Heart left ventricle (tissue), 16 donors: ENCODE data around the gene MFF. TPM values are rescaled to one million over a fixed set of nuclear protein-coding genes. Genes with fewer than 3 reads are reported as not detected.

ENCODE experiments used
- ATAC-seq, 4 donors: fragments of 200-7000 bp; cut with Tn5 transposase; one replicate each; pipeline ENCODE4 v1.9.1; 2020 to 2022; ENCODE audit warnings: moderate library complexity in 4 of 4, mild to moderate bottlenecking in 3 of 4, moderate number of reproducible peaks in 1 of 4
- DNase-seq, 5 donors: peaks; one replicate each; pipeline ENCODE4 v3.0.0-alpha.2; 2020
- H3K27ac ChIP-seq, 12 donors: fragments of 200-600 bp; sonication (generic) in 4 of 12; one replicate each; pipeline versions ENCODE4 v1.5.0 to v1.8.0; 2016 to 2022; ENCODE audit warnings: mild to moderate bottlenecking in 2 of 12
- H3K27me3 ChIP-seq, 9 donors: fragments of 200-600 bp; sonication (generic) in 2 of 9; one replicate each; pipeline versions ENCODE4 v1.5.1 to v1.8.0; 2016 to 2022; ENCODE audit warnings: mild to moderate bottlenecking in 3 of 9
- H3K36me3 ChIP-seq, 9 donors: fragments of 200-600 bp; sonication (generic) in 2 of 9; one replicate each; pipeline versions ENCODE4 v1.5.0 to v1.8.0; 2018 to 2022; ENCODE audit warnings: mild to moderate bottlenecking in 2 of 9
- H3K4me1 ChIP-seq, 12 donors: fragments of 200-600 bp; sonication (generic) in 4 of 12; one replicate each; pipeline versions ENCODE4 v1.5.0 to v1.8.0; 2016 to 2022; ENCODE audit warnings: mild to moderate bottlenecking in 3 of 12
- H3K4me3 ChIP-seq, 12 donors: fragments of 200-600 bp; sonication (generic) in 4 of 12; one replicate each; pipeline versions ENCODE4 v1.5.0 to v1.8.0; 2017 to 2022; ENCODE audit warnings: mild to moderate bottlenecking in 9 of 12, moderate library complexity in 4 of 12
- H3K9me3 ChIP-seq, 12 donors: fragments of 200-600 bp; sonication (generic) in 4 of 12; one replicate each; pipeline versions ENCODE4 v1.5.0 to v1.8.0; 2016 to 2022; ENCODE audit warnings: mild to moderate bottlenecking in 1 of 12
- CTCF ChIP-seq, 12 donors: fragments of 200-600 bp; sonication (generic) in 4 of 12; IDR thresholded peaks; one replicate each; pipeline versions ENCODE4 v1.5.0 to v1.8.0; 2018 to 2022; ENCODE audit warnings: antibody characterized with exemption in 12 of 12, mild to moderate bottlenecking in 5 of 12
- POLR2A ChIP-seq, 2 donors: fragments of 450-650 bp; IDR thresholded peaks; one replicate each; pipeline ENCODE4 v1.6.1; 2017; ENCODE audit warnings: antibody characterized with exemption in 2 of 2, mild to moderate bottlenecking in 2 of 2, moderate library complexity in 2 of 2
- WGBS, 4 donors: extraction: QIAGEN DNeasy Blood & Tissue Kit in 2 of 4; methylation state at CpG; one replicate each; pipeline versions ENCODE4 v1.1.5 to v1.1.7; 2013 to 2018; 5-methylcytosine and 5-hydroxymethylcytosine counted together
- intact Hi-C, 10 donors: fragments of 100-400 bp; cut with DNase I; formaldehyde crosslinking; loops; one replicate each; pipeline versions ENCODE4 v1.11.1 to v1.14.2; 2022
- polyA plus RNA-seq, 2 donors: library from polyadenylated mRNA; stranded (reverse); fragments of 200-250 nt; gene quantifications; one replicate each; pipeline ENCODE4 v1.2.3, GENCODE V29; 2013
- total RNA-seq, 9 donors: library from RNA; depleted of rRNA in 2 of 9; stranded (reverse); fragments of >200 nt in 2 of 9; fragmentation: NEBNext Ultra II Directional in 3 of 9; extraction: Animal tissue kit (Norgen Biotek cat#: 25700) in 3 of 9; gene quantifications; one replicate each; pipeline versions ENCODE4 v1.1.0 to v1.2.4, GENCODE V29; 2016 to 2023
- donor health status: ischemic (EF 13 %, LVEDD 7.1; RV severe dilation, severe dysfunction).
- donor health status: healthy with polysubstance abuse.
- donor health status: DM: no; HTN: yes; CAD: no.
- donor health status: DM: no; HTN: no; CAD: no.
- donor health status: ischemic (EF 25% LVEDD 6.9; RV normal size, moderate dysfunction).
- donor health status: ischemic (EF 25% LVEDD 5.7; RV mildly dilated, moderate dysfunction).
- donor health status: healthy.
- donor health status: DM: yes; HTN: yes; CAD: no.
- donor health status: ischemic (EF 35%, LVEDD 5.7; RV mildly dilated, moderate dysfunction).
- donor health status: nonischemic (EF 11% LVEDD 7.7; RV severe dilation, severe dysfunction).
- donor health status: DM: yes; HTN: yes; CAD: no.
- donor health status: PGD.
- donor health status: ischemic (EF 29% LVEDD 5.4; RV normal size, mild dysfunction).
- donor health status: nonischemic (EF 23%, LVEDD 6.1; RV moderate dilation, normal function).

The MFF gene
- total and polyA plus RNA-seq, 11 donors: 60.1 to 117 (median 79.7) TPM

GRCh38 chr2:227388537-227389011, 63.5 kb downstream of the MFF start:
- Histone ChIP-seq H3K9me3 (peaks cover 0 to 8% (median 0%) of the 10 kb centered on the region in 12 donors), H3K4me3 (no peak overlapping the region), H3K36me3 (no peaks in the 10 kb centered on the region), H3K27me3 (peaks cover 0 to 4% (median 0%) of the 10 kb centered on the region in 9 donors), H3K4me1 (peaks cover 0 to 12% (median 0%) of the 10 kb centered on the region in 12 donors), H3K27ac (no peak overlapping the region)
- TF ChIP-seq CTCF (IDR thresholded peaks at IDR 0.05) (no peak), POLR2A (IDR thresholded peaks at IDR 0.05) (no peak)
- 73 to 87% (median 80%) methylated on average over 7 of the region's 7 CpGs for WGBS, 4 donors
- no peak for DNase-seq
- ATAC-seq: no peak
- intact Hi-C loops: no loop called here

GRCh38 chr2:227389231-227389630, 64.2 kb downstream of the MFF start:
- WGBS, 4 donors: 65 to 86% (median 80%) methylated on average over 3 of the region's 3 CpGs

GRCh38 chr2:227389661-227390060, 64.6 kb downstream of the MFF start:
- peaks cover 0 to 8% (median 0%) of the 10 kb centered on the region in 12 donors for H3K9me3 ChIP-seq
- 93 to 95% (median 94%) methylated on average over 7 of the region's 7 CpGs for WGBS, 4 donors
- H3K4me1 ChIP-seq: peaks cover 0 to 12% (median 0%) of the 10 kb centered on the region in 12 donors
- no peak for TF ChIP-seq CTCF (IDR thresholded peaks at IDR 0.05)
- no peak for TF ChIP-seq POLR2A (IDR thresholded peaks at IDR 0.05)
- no peak for ATAC-seq
- peaks cover 0 to 4% (median 0%) of the 10 kb centered on the region in 9 donors for H3K27me3 ChIP-seq
- DNase-seq: no peak
- no peaks in the 10 kb centered on the region for H3K36me3 ChIP-seq
- no peak overlapping the region for H3K27ac ChIP-seq
- no peak overlapping the region for H3K4me3 ChIP-seq
- intact Hi-C loops: no loop called here

More at GRCh38 chr2:227389231-227389630, 64.2 kb downstream of the MFF start:
- TF ChIP-seq POLR2A (IDR thresholded peaks at IDR 0.05) (no peak), CTCF (IDR thresholded peaks at IDR 0.05) (no peak)
- Histone ChIP-seq H3K4me1 (peaks cover 0 to 15% (median 0%) of the 10 kb centered on the region in 12 donors), H3K9me3 (peaks cover 0 to 8% (median 0%) of the 10 kb centered on the region in 12 donors), H3K4me3 (no peak overlapping the region), H3K36me3 (no peaks in the 10 kb centered on the region), H3K27ac (no peak overlapping the region), H3K27me3 (peaks cover 0 to 4% (median 0%) of the 10 kb centered on the region in 9 donors)
- intact Hi-C loops: no loop called here
- no peak for DNase-seq
- ATAC-seq: no peak

- Histone ChIP-seq H3K4me1 (peaks cover 0 to 5% (median 0%) of the 10 kb centered on the region in 12 donors), H3K36me3 (no peaks in the 10 kb centered on the region), H3K4me3 (no peak overlapping the region), H3K9me3 (peaks cover 0 to 8% (median 0%) of the 10 kb centered on the region in 12 donors), H3K27ac (no peak overlapping the region), H3K27me3 (peaks cover 0 to 4% (median 0%) of the 10 kb centered on the region in 9 donors)
- ATAC-seq: peak in 1 of 4 donors; percentile 20
- WGBS, 4 donors: 83 to 94% (median 84%) methylated on average over 17 of the region's 17 CpGs
- intact Hi-C loops: no loop called here
- DNase-seq: no peak
- TF ChIP-seq POLR2A (IDR thresholded peaks at IDR 0.05) (no peak), CTCF (IDR thresholded peaks at IDR 0.05) (no peak)
These were observed 65.6 kb downstream of the MFF start for GRCh38 chr2:227390468-227391256.
